B cell (primary cell): Measurements from ENCODE around the gene CRHR2. TPM values are rescaled to one million over a fixed set of nuclear protein-coding genes. Genes with fewer than 3 reads are reported as not detected.

ENCODE experiments used
- ATAC-seq: fragments of 200-7000 bp; cut with Tn5 transposase; one replicate; pipeline ENCODE4 v1.10.0; 2021; ENCODE audit warnings: low read depth, mild to moderate bottlenecking, moderate number of reproducible peaks, moderate library complexity
- CTCF ChIA-PET: fragments of 350-600 bp; sonication (Branson Sonifier 250); formaldehyde crosslinking; loops from one replicate; lab custom pipeline; 2021; ENCODE audit warnings: antibody characterized with exemption, inconsistent platforms; lab: Charles Lee
- POLR2A ChIA-PET: fragments of 350-600 bp; sonication (Branson Sonifier 250); formaldehyde crosslinking; loops from one replicate; lab custom pipeline; 2021; ENCODE audit warnings: antibody characterized with exemption; lab: Charles Lee
- DNase-seq: peaks from one replicate; pipeline ENCODE4 v3.0.0; 2013
- H2AFZ ChIP-seq: 2 replicates; pipeline ENCODE4 v1.6.1; 2012; ENCODE audit warnings: mild to moderate bottlenecking, low read depth, low read length; ENCODE audit not compliant: insufficient read depth, poor library complexity, severe bottlenecking
- H3K27ac ChIP-seq, 2 donors: 1 replicate in 1 of 2; 2 replicates in 1 of 2; pipeline ENCODE4 v1.5.1; 2012 to 2013; ENCODE audit warnings: low read length in 2 of 2, mild to moderate bottlenecking in 2 of 2, moderate library complexity in 1 of 2
- H3K27me3 ChIP-seq, 4 experiments: fragments of 200-600 bp in 1 of 4; sonication (generic) in 1 of 4; replicated peaks in 1 of 4; 1 replicate in 2 of 4; 2 replicates in 2 of 4; pipeline versions ENCODE4 v1.6.1 to v1.7.0; 2013 to 2016; ENCODE audit warnings: low read length in 3 of 4, mild to moderate bottlenecking in 2 of 4, mixed read lengths in 1 of 4, moderate library complexity in 1 of 4; ENCODE audit not compliant: insufficient read depth in 4 of 4, control insufficient read depth in 3 of 4; ENCODE audit errors: control extremely low read depth in 1 of 4
- H3K36me3 ChIP-seq, 2 experiments: replicated peaks in 1 of 2; 1 replicate in 1 of 2; 2 replicates in 1 of 2; pipeline versions ENCODE4 v1.6.1 to v1.7.1; 2013; ENCODE audit warnings: low read length in 1 of 2; ENCODE audit not compliant: insufficient read depth in 2 of 2, control insufficient read depth in 1 of 2; ENCODE audit errors: control extremely low read depth in 1 of 2, extremely low read depth in 1 of 2
- H3K4me1 ChIP-seq, 2 donors: fragments of 200-600 bp in 1 of 2; sonication (generic) in 1 of 2; 1 replicate in 1 of 2; 2 replicates in 1 of 2; pipeline versions ENCODE4 v1.5.1 to v1.6.1; 2013 to 2017; ENCODE audit warnings: low read length in 2 of 2; ENCODE audit not compliant: control insufficient read depth in 2 of 2, insufficient read depth in 2 of 2
- H3K4me2 ChIP-seq: replicated peaks from 2 replicates; pipeline ENCODE3; 2012; ENCODE audit warnings: mild to moderate bottlenecking, low read depth, low read length; ENCODE audit not compliant: poor library complexity, severe bottlenecking
- H3K4me3 ChIP-seq, 5 experiments: fragments of 200-600 bp in 1 of 5; sonication (generic) in 1 of 5; 1 replicate in 3 of 5; 2 replicates in 2 of 5; pipeline versions ENCODE4 v1.5.1 to v1.7.0; 2011 to 2016; ENCODE audit warnings: low read length in 4 of 5, mild to moderate bottlenecking in 4 of 5, low read depth in 2 of 5, control low read depth in 1 of 5, moderate library complexity in 1 of 5; ENCODE audit not compliant: insufficient read depth in 1 of 5; ENCODE audit errors: control extremely low read depth in 1 of 5, extremely low read depth in 1 of 5
- H3K79me2 ChIP-seq: fragments of 200-600 bp; sonication (generic); one replicate; pipeline ENCODE4 v1.6.0; 2016; ENCODE audit warnings: low read length; ENCODE audit not compliant: control insufficient read depth, insufficient read depth
- H3K9ac ChIP-seq: fragments of 200-600 bp; sonication (generic); 2 replicates; pipeline ENCODE4 v1.6.1; 2017; ENCODE audit warnings: mild to moderate bottlenecking, low read length, moderate library complexity
- H3K9me3 ChIP-seq, 3 donors: one replicate each; pipeline versions ENCODE4 v1.6.1 to v1.7.1; 2013; ENCODE audit warnings: low read length in 2 of 3; ENCODE audit not compliant: control insufficient read depth in 2 of 3, insufficient read depth in 1 of 3; ENCODE audit errors: control extremely low read depth in 1 of 3
- H4K20me1 ChIP-seq: 2 replicates; pipeline ENCODE4 v1.6.0; 2012; ENCODE audit warnings: mild to moderate bottlenecking, low read length; ENCODE audit not compliant: insufficient read depth, control insufficient read depth, poor library complexity, severe bottlenecking
- H3K27ac Mint-ChIP-seq: one replicate; pipeline ENCODE4 v1.8.0; 2021; ENCODE audit warnings: mixed read lengths
- H3K27me3 Mint-ChIP-seq: one replicate; pipeline ENCODE4 v1.8.0; 2021; ENCODE audit warnings: mixed read lengths
- H3K4me1 Mint-ChIP-seq: one replicate; pipeline ENCODE4 v1.8.0; 2021; ENCODE audit warnings: mixed read lengths
- H3K4me3 Mint-ChIP-seq: one replicate; pipeline ENCODE4 v1.8.0; 2021; ENCODE audit warnings: mixed read lengths
- H3K9me3 Mint-ChIP-seq: one replicate; pipeline ENCODE4 v1.8.0; 2022; ENCODE audit warnings: mixed read lengths; ENCODE audit not compliant: insufficient read depth
- CTCF ChIP-seq: fragments of 200-600 bp; IDR thresholded peaks from one replicate; pipeline ENCODE4 v1.8.0; 2022; ENCODE audit warnings: antibody characterized with exemption, mild to moderate bottlenecking
- EZH2 ChIP-seq: IDR thresholded peaks from 2 replicates; pipeline ENCODE4 v1.6.1; 2012; ENCODE audit warnings: borderline replicate concordance, low read depth, mild to moderate bottlenecking, moderate library complexity, low read length; ENCODE audit not compliant: insufficient read depth, poor library complexity, severe bottlenecking
- WGBS: methylation state at CpG from one replicate; pipeline ENCODE4 v1.1.5; 2013; ENCODE audit warnings: missing lambda C conversion rate; ENCODE audit not compliant: insufficient coverage; 5-methylcytosine and 5-hydroxymethylcytosine counted together
- intact Hi-C: fragments of 100-400 bp; cut with micrococcal nuclease; formaldehyde crosslinking; loops from one replicate; pipeline ENCODE4 v1.10.0; 2022
- polyA plus RNA-seq: library from polyadenylated mRNA; depleted of rRNA; stranded (reverse); fragments of >200 nt; gene quantifications from 2 replicates; pipeline ENCODE4 v1.2.3, GENCODE V29; 2012
- total RNA-seq, 2 donors: library from RNA; stranded (reverse); fragments of 120-200 nt in 1 of 2; gene quantifications; 1 replicate in 1 of 2; 2 replicates in 1 of 2; pipeline versions ENCODE4 v1.2.3 to v1.2.4, GENCODE V29; 2013 to 2022

The CRHR2 gene
- total and polyA plus RNA-seq, 2 donors (not counting 1 experiment from before 2014, with no cell fraction given), result not detected

GRCh38 chr7:30667172-30667571 is 15.1 kb downstream of the CRHR2 start:
- peaks cover 0 to 8% (median 1%) of the 10 kb centered on the region in 4 experiments for H3K27me3 ChIP-seq
- H3K4me3 Mint-ChIP-seq, result no peak overlapping the region
- no peaks in the 10 kb centered on the region for H3K79me2 ChIP-seq
- H3K4me1 ChIP-seq, result no peaks in the 10 kb centered on the region
- no peak overlapping the region for H2AFZ ChIP-seq
- H3K9me3 Mint-ChIP-seq, result no peaks in the 10 kb centered on the region
- peaks cover 12% of the 10 kb centered on the region for H3K27me3 Mint-ChIP-seq
- H3K27ac Mint-ChIP-seq, result no peak overlapping the region
- intact Hi-C loops, result no loop called here
- H3K9ac ChIP-seq, result no peak overlapping the region
- H3K9me3 ChIP-seq, result peaks cover 0 to 4% (median 0%) of the 10 kb centered on the region in 3 donors
- no peaks in the 10 kb centered on the region for H4K20me1 ChIP-seq
- WGBS, result 86% methylated on average over 2 of the region's 3 CpGs
- TF ChIP-seq EZH2, result no peak
- TF ChIP-seq CTCF, result no peak
- no peak overlapping the region for H3K4me2 ChIP-seq
- ChIA-PET POLR2A (no interaction called here), CTCF (no interaction called here)
- no peaks in the 10 kb centered on the region for H3K36me3 ChIP-seq
- no peak for DNase-seq
- no peak overlapping the region for H3K27ac ChIP-seq
- no peak overlapping the region for H3K4me3 ChIP-seq
- no peak for ATAC-seq
- H3K4me1 Mint-ChIP-seq, result no peaks in the 10 kb centered on the region

- Histone ChIP-seq H3K4me1 (no peaks in the 10 kb centered on the region), H3K9ac (no peak overlapping the region), H3K27ac (no peak overlapping the region), H2AFZ (no peak overlapping the region), H3K79me2 (no peaks in the 10 kb centered on the region), H4K20me1 (no peaks in the 10 kb centered on the region), H3K4me3 (no peak overlapping the region), H3K4me2 (no peak overlapping the region), H3K9me3 (no peaks in the 10 kb centered on the region), H3K36me3 (no peaks in the 10 kb centered on the region), H3K27me3 (peaks cover 0 to 3% (median 0%) of the 10 kb centered on the region in 4 experiments)
- TF ChIP-seq EZH2 (no peak), CTCF (no peak)
- POLR2A ChIA-PET, result no interaction called here
- Mint-ChIP-seq H3K9me3 (no peaks in the 10 kb centered on the region), H3K4me1 (no peaks in the 10 kb centered on the region), H3K27me3 (peaks cover 6% of the 10 kb centered on the region), H3K27ac (no peak overlapping the region), H3K4me3 (no peak overlapping the region)
- intact Hi-C loops, result no loop called here
- DNase-seq (no peak), ATAC-seq (no peak)
- WGBS, result 89% methylated on average over 7 of the region's 11 CpGs
- CTCF ChIA-PET, result no interaction called here
Observed at GRCh38 chr7:30665449-30665848, 16.8 kb downstream of the CRHR2 start.
